Pons (tissue), 1 donor: ENCODE measurements around the gene OR1D5.
"Not testable (repeated sequence)": the region's sequence is repeated elsewhere in the genome, so short reads cannot be mapped to it uniquely, and the experiment has no call there.

Experiments
- DNase-seq: peaks from one replicate; pipeline ENCODE4 v3.0.0-alpha.2; 2016; ENCODE audit warnings: low spot score

OR1D5 gene, protein sequence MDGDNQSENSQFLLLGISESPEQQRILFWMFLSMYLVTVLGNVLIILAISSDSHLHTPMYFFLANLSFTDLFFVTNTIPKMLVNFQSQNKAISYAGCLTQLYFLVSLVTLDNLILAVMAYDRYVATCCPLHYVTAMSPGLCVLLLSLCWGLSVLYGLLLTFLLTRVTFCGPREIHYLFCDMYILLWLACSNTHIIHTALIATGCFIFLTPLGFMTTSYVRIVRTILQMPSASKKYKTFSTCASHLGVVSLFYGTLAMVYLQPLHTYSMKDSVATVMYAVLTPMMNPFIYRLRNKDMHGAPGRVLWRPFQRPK

GRCh38 chr17:3063507-3063906, at the start of gene OR1D5:
TSS of gene OR1D5 (minus strand) at chr17:3063607. CDS start at chr17:3063607, 0 bp downstream.
- DNase-seq = not testable (repeated sequence)

- no peak for DNase-seq
These were observed 40.9 kb upstream of the OR1D5 start, which contains the start of gene OR1D2 for GRCh38 chr17:3104322-3104721. TSS of gene OR1D2 (minus strand) at chr17:3104422. CDS start at chr17:3092996, 11,426 bp downstream.

DNA sequence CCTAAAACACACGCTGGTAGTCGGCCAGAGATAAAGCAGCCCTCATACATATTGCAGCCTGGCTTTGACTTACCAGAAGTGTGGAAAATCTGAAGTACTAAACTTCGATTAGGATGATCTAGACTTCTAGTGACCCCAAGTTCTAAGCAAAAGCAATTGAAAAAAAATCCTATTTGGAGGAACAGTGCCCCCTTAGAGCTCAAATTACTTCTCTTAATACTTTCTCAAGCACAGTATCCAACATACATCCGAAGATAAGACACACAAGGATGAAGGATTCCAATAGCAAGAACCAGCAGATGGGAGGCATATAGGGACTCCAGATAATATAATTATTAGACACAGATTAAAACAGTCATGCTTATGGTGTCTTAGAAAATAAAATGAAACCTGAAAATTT, 10.4 kb upstream of the OR1D5 start:
- DNase-seq = not testable (repeated sequence)

DNA sequence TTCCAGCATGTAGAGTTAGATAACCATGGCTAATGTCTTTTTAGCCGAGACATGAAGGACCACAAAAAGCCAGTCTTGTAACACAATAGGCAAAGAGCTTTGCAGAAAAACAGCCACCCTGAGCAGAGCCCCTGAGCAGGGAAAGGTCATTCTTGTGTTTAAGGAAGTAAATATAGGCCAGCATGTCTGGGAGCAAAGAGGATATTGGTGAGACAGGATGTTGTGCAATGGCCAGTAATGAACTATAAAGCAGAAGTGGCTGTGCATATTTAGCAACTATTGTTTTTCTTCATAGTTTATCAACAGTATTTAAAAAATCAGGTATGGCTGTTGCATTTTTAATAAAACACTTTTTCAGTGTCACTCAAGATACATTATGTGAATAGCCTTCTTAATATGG, 1.8 kb upstream of the OR1D5 start:
- DNase-seq = peak; percentile 49

GRCh38 chr17:3062824-3063377, 506 bp downstream of the OR1D5 start:
- DNase-seq = not testable (repeated sequence)

DNA sequence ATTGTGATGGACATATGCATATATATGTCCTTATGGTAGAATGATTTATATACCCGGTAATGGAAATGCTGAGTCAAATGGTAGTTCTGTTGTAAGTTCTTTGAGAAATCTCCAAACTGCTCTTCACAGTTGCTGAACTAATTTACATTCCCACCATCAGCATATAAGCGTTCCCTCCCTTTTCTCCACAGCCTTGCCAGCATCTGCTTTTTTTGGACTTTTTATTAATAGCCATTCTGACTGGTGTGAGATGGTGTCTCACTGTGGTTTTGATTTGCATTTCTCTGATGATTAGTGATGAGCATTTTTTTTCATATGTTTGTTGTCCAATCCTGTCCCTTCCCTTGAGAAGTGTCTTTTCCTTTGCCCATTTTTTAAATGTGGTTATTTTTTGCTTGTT, 8.5 kb downstream of the OR1D5 start:
- not testable (repeated sequence) for DNase-seq

GRCh38 chr17:3049705-3050295, 13.6 kb downstream of the OR1D5 start:
- no peak for DNase-seq

GRCh38 chr17:3048727-3049471, 14.5 kb downstream of the OR1D5 start:
- DNase-seq = peak; percentile 99

DNA sequence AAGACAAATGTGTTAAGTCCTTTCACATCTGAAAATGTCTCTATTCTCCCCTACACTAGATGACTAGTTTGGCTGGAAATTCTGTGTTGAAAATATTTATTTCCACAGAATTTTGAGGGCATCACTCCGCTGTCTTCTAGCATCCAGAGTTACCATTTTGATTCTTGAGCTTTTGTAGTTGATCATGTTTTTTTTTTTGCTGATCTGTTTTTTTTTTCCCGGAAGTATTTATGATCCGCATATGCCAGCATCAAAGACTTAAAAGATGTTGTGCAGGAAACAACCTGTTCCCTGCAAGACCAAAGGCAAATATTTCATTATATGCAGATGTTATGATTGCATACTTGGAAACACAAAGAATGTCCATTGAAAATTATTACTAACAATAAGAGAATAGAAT, 16.7 kb downstream of the OR1D5 start:
- no peak for DNase-seq

DNA sequence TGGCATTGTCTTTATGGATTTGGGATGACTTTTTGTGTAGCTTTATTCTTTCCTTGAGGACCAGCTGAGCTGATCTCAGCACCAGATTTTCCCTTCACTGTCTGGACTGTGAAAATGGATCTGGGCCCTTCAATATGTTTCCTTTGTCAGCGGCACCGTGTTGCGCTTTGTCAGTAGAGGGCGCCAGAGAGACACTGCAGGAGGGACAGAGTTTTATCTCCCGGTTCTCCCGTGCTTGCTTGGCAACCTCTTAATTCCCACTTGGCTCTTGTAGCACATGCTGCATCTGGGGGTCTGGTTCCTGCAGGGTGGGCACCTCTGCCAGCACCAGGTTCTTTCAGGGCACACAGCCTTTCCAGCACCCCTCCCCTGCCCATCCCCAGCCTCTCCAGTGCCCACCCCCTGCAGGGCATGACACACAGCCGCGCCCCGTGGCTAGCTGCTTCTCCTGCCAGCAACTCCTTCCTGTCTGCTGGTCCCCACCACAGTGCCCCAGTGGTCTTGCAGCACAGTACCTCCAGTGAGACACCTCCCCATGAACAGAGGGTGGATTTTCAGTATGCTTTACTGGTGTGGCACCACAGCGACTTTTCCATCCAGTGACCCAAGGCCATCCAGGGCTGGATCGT, 19.6 kb downstream of the OR1D5 start:
- no peak for DNase-seq

DNA sequence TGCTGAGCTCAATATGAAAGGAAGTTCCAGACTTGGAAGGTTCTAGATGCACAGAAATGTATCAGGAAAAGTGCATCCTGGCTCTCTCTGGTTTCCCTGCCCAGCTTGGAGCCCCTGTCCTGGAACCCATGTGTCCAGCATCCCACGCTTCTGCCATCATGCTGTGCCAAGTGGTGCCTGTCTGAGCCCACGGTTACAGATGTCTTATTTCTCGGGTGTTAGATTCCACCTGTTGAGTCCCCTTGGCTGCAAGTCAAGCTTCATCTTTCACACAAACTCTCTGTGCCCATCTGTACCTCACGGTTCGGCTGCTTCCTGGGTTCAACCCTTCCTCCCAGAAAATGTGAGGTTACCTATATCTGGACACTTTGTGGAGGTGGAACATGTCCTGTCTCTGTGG, 22.5 kb downstream of the OR1D5 start:
- no peak for DNase-seq

DNA sequence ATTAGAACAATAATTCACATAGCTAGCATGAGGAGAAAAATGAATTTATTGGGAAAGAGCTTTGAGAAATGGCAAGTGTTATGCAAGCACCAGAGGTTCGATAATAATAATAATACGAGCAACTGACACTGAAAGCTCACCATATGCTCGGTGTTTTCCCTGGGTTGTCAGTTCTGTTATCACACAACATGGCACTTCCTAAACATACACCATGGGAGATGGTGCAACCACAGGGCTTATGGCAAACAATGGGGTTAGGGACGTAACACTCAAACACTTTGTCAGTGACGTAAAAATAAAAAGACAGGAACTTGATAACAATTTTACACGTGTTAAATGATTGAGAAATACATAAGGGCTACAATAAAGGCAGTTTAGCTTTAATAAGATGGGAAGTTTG, 23.7 kb downstream of the OR1D5 start:
- no peak for DNase-seq

DNA sequence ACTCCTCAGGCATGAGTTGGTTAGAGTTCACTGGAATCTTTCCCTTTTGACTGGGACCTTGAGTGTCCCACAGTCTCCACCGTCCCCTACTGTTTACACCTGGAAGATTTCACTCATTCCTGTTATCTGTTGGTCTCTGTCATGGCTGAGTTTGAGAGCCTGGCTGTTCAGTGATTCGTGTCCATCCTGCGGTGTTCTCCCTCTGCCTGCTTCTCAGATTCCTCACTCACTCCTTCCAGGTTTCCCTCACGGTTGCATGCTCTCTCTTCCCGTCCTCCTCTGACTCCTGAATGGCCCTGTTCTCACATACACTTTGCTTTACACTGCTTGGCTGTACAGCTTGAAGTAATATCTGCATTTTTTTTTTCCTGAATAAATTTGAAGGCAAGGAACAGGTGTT, 24.5 kb downstream of the OR1D5 start:
- DNase-seq = no peak

GRCh38 chr17:3037259-3037658, 26.1 kb downstream of the OR1D5 start:
- DNase-seq = no peak

DNA sequence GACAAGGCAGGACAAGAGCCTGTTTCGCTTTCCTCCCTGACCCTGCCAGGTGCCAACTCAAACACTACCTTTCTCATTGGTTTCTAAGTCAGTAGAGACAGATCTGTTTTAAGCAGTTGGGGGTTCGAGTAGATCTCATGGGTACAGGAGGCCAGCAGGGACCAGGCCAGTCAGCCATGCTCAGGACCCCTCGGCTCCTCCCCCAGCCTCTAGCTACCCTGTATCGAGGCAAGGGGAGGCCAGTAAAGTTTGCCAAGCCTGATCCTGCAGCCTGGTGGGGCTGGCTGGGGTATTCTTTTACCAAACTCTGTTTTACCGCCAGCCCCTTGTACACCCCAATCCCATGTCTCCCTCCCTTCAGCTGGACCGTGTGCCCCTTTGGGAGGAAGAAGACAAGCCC, 26.6 kb downstream of the OR1D5 start:
- DNase-seq = no peak

DNA sequence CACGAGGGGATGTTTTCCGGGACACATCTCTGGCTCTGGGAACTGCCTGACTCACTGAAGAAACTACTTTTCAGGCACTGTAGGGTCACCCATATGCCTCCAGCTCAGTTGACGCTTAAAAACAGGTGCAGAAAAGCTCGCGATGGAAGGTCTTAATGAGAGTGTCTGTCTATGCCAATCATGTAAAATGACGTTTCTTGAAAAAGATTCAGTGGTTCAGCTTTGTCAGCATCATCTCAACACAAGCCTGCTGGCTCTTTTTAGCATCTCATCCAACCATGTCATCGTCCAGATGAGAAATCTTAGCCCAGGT, 27.5 kb downstream of the OR1D5 start:
- DNase-seq = no peak

DNA sequence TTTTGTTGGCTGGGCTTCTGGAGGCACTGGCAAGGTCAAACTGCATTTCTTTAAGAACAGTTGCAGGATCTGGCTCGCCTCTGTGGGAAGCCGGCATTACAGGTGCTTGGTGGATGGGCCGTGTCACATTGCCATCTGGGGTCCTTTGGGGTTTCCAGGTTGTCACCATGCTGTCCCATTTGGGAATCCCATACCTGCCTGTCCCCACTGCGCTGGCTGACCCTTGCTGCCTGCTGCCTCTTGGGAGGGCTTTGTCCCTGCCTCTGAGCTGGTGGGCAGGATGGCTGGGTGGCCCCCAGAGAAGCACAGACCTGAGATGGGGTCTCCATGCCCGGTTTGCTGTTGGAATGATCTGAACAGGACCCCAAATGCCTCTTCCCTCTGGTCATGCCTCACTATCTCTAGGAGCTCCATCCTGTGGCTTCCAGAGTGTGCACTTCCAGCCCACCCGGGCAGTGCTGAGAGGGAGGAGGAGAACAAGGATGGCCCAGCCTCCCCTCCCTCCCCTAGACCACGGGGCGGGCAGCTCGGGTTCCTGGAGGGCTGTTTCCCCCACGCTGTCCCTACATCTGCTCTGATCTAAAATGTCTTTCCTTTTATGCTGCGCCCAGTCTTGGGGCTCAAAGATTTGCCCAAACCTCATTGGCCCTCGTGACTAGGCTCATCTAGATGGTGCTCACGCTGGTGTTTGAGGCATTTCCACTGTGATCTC, 28.0 kb downstream of the OR1D5 start:
- no peak for DNase-seq

DNA sequence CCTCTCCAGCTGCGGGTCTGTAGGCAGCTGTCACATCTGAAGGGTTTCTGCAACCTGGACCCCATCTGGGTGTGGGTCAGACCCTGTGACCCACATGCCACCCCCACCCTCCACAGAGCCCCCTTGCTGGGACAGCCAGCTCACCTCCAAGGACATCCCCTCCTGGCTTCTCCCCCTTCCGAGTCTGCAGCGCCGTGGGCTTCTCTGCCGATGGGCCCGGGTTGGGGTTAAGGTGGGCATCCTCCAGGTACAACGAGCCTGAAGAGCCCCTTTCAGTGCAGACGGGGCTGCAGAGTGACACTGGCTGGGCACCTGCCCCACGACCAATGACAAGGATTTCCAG, 28.9 kb downstream of the OR1D5 start:
- DNase-seq = no peak

GRCh38 chr17:3033741-3034577, 29.4 kb downstream of the OR1D5 start:
- no peak for DNase-seq

DNA sequence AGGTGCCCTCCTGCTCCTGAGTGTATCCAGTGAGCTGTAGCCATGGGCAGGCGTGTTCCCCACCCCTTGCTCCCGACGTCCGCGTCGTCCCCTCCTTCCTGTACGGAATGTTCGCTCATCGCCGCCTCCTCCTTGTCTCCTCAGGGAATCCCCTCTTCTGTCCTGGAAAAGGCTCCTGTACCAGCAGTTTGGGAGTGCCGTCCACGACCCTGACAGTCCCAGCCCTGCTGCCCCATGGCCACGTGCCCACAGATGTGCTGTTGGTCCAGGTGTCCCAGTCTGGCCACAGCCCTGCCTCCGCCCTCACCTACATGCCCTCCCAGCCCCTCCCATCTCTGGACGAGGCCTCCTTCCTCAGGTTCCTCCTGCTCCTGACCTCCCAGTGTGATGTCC, 30.2 kb downstream of the OR1D5 start:
- no peak for DNase-seq
